SK-N-SH (cell line): ENCODE data around the gene RILPL1. TPM values are rescaled to one million over a fixed set of nuclear protein-coding genes. Genes with fewer than 3 reads are reported as not detected.

Experiments used
- CTCF ChIA-PET: fragments of 300-600, 350-600 bp; formaldehyde crosslinking; extraction: SDS; loops from one replicate; lab custom pipeline; 2021; lab: Yijun Ruan, JAX
- POLR2A ChIA-PET: fragments of 350-600 bp; sonication (Branson Sonifier 250); formaldehyde crosslinking; extraction: SDS; loops from one replicate; lab custom pipeline; 2020; ENCODE audit warnings: antibody characterized with exemption, inconsistent platforms; lab: Yijun Ruan, JAX
- DNase-seq: peaks from one replicate; pipeline ENCODE4 v3.0.0; 2012
- H2AFZ ChIP-seq: fragments of 200-600 bp; sonication (generic); 2 replicates; pipeline ENCODE4 v1.8.1; 2016; ENCODE audit warnings: antibody characterized with exemption, mild to moderate bottlenecking, low read depth
- H3F3A ChIP-seq: fragments of 200-600 bp; sonication (generic); replicated peaks from 2 replicates; pipeline ENCODE3; 2016; ENCODE audit warnings: antibody characterized with exemption, mild to moderate bottlenecking; ENCODE audit not compliant: insufficient read depth
- H3K27ac ChIP-seq, 2 experiments: fragments of 200-500 bp in 1 of 2; fragments of 200-600 bp in 1 of 2; sonication (Bioruptor generic) in 1 of 2; sonication (generic), shearing (Covaris generic) in 1 of 2; 2 replicates each; pipeline versions ENCODE4 v1.5.1 to v1.6.1; 2014 to 2016; ENCODE audit warnings: low read depth in 2 of 2, inconsistent platforms in 1 of 2, low read length in 1 of 2, mild to moderate bottlenecking in 1 of 2, mixed read lengths in 1 of 2
- H3K27me3 ChIP-seq: fragments of 200-600 bp; sonication (generic), shearing (Covaris generic); 2 replicates; pipeline ENCODE4 v1.6.1; 2016; ENCODE audit warnings: mixed run types; ENCODE audit not compliant: insufficient read depth
- H3K36me3 ChIP-seq, 2 experiments: fragments of 200-500 bp in 1 of 2; fragments of 200-600 bp in 1 of 2; sonication (Bioruptor generic) in 1 of 2; sonication (generic) in 1 of 2; replicated peaks in 1 of 2; 2 replicates each; pipeline versions ENCODE3 to v1.5.1; 2014 to 2016; ENCODE audit warnings: low read length in 1 of 2, mild to moderate bottlenecking in 1 of 2; ENCODE audit not compliant: insufficient read depth in 2 of 2, control insufficient read depth in 1 of 2
- H3K4me1 ChIP-seq, 2 experiments: fragments of 200-500 bp in 1 of 2; fragments of 200-600 bp in 1 of 2; sonication (Bioruptor generic) in 1 of 2; sonication (generic), shearing (Covaris generic) in 1 of 2; 2 replicates each; pipeline versions ENCODE4 v1.5.1 to v1.6.1; 2014 to 2016; ENCODE audit warnings: low read depth in 1 of 2, low read length in 1 of 2, mixed run types in 1 of 2; ENCODE audit not compliant: insufficient read depth in 2 of 2, control insufficient read depth in 1 of 2
- H3K4me2 ChIP-seq: fragments of 200-600 bp; sonication (generic), shearing (Covaris generic); 2 replicates; pipeline ENCODE4 v1.6.1; 2017; ENCODE audit warnings: mixed run types
- H3K4me3 ChIP-seq, 2 experiments: fragments of 200-500 bp in 1 of 2; fragments of 200-600 bp in 1 of 2; sonication (Bioruptor generic) in 1 of 2; sonication (generic), shearing (Covaris generic) in 1 of 2; 2 replicates each; pipeline versions ENCODE4 v1.5.1 to v1.8.1; 2014 to 2016; ENCODE audit warnings: low read depth in 2 of 2, inconsistent platforms in 1 of 2, low read length in 1 of 2, mild to moderate bottlenecking in 1 of 2, mixed read lengths in 1 of 2, moderate library complexity in 1 of 2
- H3K79me2 ChIP-seq: fragments of 200-600 bp; sonication (generic); 2 replicates; pipeline ENCODE4 v1.8.1; 2017; ENCODE audit warnings: mild to moderate bottlenecking; ENCODE audit not compliant: insufficient read depth
- H3K9ac ChIP-seq: fragments of 200-600 bp; sonication (generic); 2 replicates; pipeline ENCODE4 v1.6.1; 2017; ENCODE audit warnings: mixed run types
- H3K9me2 ChIP-seq: fragments of 200-600 bp; sonication (generic); 2 replicates; pipeline ENCODE4 v1.6.1; 2017; ENCODE audit warnings: mixed run types
- H3K9me3 ChIP-seq: fragments of 200-600 bp; sonication (generic); 2 replicates; pipeline ENCODE4 v1.6.1; 2017; ENCODE audit warnings: mixed run types, mild to moderate bottlenecking, moderate library complexity
- H4K20me1 ChIP-seq: fragments of 200-600 bp; sonication (generic); 2 replicates; pipeline ENCODE4 v1.6.1; 2017; ENCODE audit warnings: mild to moderate bottlenecking, mixed run types; ENCODE audit not compliant: insufficient read depth
- EZH2phosphoT487 ChIP-seq: fragments of 200-600 bp; sonication (generic); IDR thresholded peaks from 2 replicates; pipeline ENCODE4 v1.6.1; 2017; ENCODE audit warnings: low read depth, mixed run types, mild to moderate bottlenecking, antibody characterized with exemption, moderate library complexity, borderline replicate concordance
- GABPA ChIP-seq: IDR thresholded peaks from 2 replicates; pipeline ENCODE4 v1.4.0; 2012; ENCODE audit warnings: low read depth, mild to moderate bottlenecking
- JUND ChIP-seq: IDR thresholded peaks from 2 replicates; pipeline ENCODE4 v1.4.0; 2012
- MEF2A ChIP-seq: IDR thresholded peaks from 2 replicates; pipeline ENCODE4 v1.4.0; 2012; ENCODE audit warnings: low read depth, borderline replicate concordance
- RAD21 ChIP-seq: IDR thresholded peaks from 2 replicates; pipeline ENCODE4 v1.6.1; 2012; ENCODE audit warnings: mild to moderate bottlenecking, low read length
- RXRA ChIP-seq: IDR thresholded peaks from 2 replicates; pipeline ENCODE4 v1.4.0; 2012; ENCODE audit warnings: low read depth, mild to moderate bottlenecking, borderline replicate concordance
- SMC3 ChIP-seq: IDR thresholded peaks from 2 replicates; pipeline ENCODE4 v1.6.1; 2012; ENCODE audit warnings: low read depth, low read length, improper control_type of control experiment
- TAF1 ChIP-seq: IDR thresholded peaks from 2 replicates; pipeline ENCODE4 v1.6.1; 2012; ENCODE audit warnings: low read depth, mild to moderate bottlenecking, low read length, moderate library complexity, borderline replicate concordance
- WGBS: methylation state at CpG from one replicate; pipeline ENCODE4 v1.1.6; 2017; ENCODE audit warnings: low lambda C conversion rate; 5-methylcytosine and 5-hydroxymethylcytosine counted together
- polyA plus RNA-seq, 3 experiments: library from polyadenylated mRNA; depleted of rRNA; stranded (reverse); fragments of >200 nt; gene quantifications; 2 replicates each; pipeline ENCODE4 v1.2.3, GENCODE V29; 2012
- TF ChIP-seq, protein P1 (sequence below): fragments of 150-350 bp; IDR thresholded peaks from 2 replicates; pipeline ENCODE4 v1.6.1; 2016; ENCODE audit warnings: mild to moderate bottlenecking, low read depth, low read length
- TF ChIP-seq, protein P2 (sequence below): IDR thresholded peaks from 2 replicates; pipeline ENCODE4 v1.4.0; 2012; ENCODE audit warnings: low read depth, borderline replicate concordance
- TF ChIP-seq, protein P3 (sequence below): IDR thresholded peaks from 2 replicates; pipeline ENCODE4; 2012

RILPL1 gene
- polyA plus RNA-seq, 1 of the 3 experiments (the other 2 are of a cell fraction): 32.6 TPM

DNA sequence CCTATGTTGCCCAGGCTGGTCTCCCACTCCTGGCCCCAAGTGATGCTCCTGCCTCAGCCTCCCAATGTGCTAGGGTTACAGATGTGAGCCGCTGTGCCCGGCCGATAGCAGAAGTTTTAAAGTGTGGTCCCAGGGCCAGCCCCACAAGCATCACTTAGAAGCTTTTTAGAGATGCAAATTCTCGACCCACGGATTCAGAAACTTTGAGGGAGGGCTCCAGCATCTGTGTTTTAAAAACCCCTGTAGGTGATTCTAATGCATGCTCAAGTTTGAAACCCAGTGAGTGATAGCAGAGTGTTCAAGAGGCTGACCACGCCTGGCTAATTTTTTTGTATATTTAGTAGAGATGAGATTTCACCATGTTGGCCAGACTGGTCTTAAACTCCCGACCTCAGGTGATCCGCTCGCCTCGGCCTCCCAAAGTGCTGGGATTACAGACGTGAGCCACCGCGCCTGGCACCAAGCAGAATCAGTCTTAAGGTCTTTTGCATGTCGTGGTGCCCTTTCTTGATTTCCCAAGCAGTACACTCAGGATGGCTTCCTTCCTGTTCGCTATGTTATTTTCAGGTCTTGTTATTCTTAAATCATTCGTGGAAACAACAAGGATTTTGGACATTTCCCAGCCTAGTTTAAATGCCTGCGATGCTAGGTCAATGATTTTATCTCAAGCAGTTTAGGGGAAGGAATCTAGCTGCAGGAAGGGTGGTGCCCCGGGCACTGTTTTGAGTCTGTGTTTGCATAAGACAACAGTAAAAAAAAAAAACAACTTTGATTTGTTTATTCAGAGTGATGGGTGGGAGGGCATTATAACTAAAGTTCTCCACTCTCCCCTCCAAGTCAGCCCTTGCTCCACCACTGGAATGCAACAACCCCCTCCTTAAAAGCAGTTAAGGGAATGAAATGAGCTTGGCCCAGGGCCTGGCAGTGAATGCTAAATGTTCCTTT is 87.9 kb downstream of the RILPL1 start (continued):
- TF ChIP-seq TAF1 (no peak), GABPA (no peak), JUND (no peak), EZH2phosphoT487 (no peak), SMC3 (no peak), MEF2A (no peak), RXRA (no peak), RAD21 (no peak)
- TF ChIP-seq, protein P1, sequence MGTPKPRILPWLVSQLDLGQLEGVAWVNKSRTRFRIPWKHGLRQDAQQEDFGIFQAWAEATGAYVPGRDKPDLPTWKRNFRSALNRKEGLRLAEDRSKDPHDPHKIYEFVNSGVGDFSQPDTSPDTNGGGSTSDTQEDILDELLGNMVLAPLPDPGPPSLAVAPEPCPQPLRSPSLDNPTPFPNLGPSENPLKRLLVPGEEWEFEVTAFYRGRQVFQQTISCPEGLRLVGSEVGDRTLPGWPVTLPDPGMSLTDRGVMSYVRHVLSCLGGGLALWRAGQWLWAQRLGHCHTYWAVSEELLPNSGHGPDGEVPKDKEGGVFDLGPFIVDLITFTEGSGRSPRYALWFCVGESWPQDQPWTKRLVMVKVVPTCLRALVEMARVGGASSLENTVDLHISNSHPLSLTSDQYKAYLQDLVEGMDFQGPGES: no peak
- TF ChIP-seq, protein P2, sequence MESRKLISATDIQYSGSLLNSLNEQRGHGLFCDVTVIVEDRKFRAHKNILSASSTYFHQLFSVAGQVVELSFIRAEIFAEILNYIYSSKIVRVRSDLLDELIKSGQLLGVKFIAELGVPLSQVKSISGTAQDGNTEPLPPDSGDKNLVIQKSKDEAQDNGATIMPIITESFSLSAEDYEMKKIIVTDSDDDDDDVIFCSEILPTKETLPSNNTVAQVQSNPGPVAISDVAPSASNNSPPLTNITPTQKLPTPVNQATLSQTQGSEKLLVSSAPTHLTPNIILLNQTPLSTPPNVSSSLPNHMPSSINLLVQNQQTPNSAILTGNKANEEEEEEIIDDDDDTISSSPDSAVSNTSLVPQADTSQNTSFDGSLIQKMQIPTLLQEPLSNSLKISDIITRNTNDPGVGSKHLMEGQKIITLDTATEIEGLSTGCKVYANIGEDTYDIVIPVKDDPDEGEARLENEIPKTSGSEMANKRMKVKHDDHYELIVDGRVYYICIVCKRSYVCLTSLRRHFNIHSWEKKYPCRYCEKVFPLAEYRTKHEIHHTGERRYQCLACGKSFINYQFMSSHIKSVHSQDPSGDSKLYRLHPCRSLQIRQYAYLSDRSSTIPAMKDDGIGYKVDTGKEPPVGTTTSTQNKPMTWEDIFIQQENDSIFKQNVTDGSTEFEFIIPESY: no peak

DNA sequence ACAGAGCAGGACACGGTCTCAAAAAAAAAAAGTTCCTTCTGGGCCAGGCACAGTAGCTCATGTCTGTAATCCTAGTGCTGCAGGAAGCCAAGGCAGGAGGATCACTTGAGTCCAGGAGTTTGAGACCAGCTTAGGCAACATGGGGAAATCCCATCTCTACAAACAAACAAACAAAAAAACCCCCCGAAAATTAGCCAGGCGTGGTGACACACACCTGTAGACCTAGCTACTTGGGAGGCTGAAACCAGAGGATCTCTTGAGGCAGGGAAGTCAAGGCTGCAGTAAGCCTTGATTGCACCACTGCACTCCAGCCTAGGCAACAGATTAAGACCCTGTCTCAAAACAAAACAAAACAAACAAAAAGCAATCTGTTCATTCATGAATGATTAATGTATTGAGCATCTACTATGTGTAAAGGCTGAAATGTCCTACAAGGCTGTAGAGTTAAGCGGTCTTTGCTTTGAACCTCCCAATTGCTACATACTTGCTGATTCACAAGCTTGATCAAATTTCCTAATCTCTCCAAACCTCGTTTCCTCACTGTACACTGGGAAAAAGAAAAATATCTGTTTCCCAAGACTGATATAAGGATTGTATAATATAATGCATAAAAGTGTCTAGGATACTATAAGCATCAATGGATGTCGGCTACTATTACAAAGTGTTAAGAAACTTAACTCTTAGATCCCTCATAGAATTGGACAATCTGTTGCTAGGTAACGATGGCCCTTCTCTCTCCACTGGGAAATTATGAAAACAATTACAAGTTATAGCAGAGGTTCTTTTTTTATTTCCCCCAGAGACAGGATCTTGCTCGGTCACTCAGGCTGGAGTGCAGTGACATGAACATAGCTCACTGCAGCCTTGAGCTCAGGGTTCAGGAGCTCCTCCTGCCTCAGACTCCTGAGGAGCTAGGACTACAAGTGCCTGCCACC is 89.2 kb downstream of the RILPL1 start:
- CTCF ChIA-PET: interaction anchor here (1.1 kb wide), 1 partner anchor 9 kb away, joined by 3 read pairs; no protein-coding TSS in a partner anchor
- no peaks in the 10 kb centered on the region for H3K79me2 ChIP-seq
- no peaks in the 10 kb centered on the region for H3K9me2 ChIP-seq
- H3K4me2 ChIP-seq: no peak overlapping the region
- POLR2A ChIA-PET: no interaction called here
- no peak overlapping the region for H3K4me3 ChIP-seq
- H3K27ac ChIP-seq: no peak overlapping the region
- DNase-seq: no peak
- peaks cover 0 to 2% of the 10 kb centered on the region in 2 experiments; a peak in 2 of 4 replicates for H3K4me1 ChIP-seq
- H3K27me3 ChIP-seq: no peaks in the 10 kb centered on the region
- no peak overlapping the region for H2AFZ ChIP-seq
- H3K36me3 ChIP-seq: no peaks in the 10 kb centered on the region
- no peaks in the 10 kb centered on the region for H3K9me3 ChIP-seq
- no peaks in the 10 kb centered on the region for H4K20me1 ChIP-seq
- H3F3A ChIP-seq: no peaks in the 10 kb centered on the region
- WGBS: 80% methylated on average over 8 of the region's 8 CpGs
- TF ChIP-seq, protein P3, sequence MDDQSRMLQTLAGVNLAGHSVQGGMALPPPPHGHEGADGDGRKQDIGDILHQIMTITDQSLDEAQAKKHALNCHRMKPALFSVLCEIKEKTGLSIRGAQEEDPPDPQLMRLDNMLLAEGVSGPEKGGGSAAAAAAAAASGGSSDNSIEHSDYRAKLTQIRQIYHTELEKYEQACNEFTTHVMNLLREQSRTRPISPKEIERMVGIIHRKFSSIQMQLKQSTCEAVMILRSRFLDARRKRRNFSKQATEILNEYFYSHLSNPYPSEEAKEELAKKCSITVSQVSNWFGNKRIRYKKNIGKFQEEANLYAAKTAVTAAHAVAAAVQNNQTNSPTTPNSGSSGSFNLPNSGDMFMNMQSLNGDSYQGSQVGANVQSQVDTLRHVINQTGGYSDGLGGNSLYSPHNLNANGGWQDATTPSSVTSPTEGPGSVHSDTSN: no peak
- TF ChIP-seq, protein P1: no peak
- no peak overlapping the region for H3K9ac ChIP-seq
